Muscle of leg (tissue), 11 donors: ENCODE results near the gene RBM19. TPM values are rescaled to one million over a fixed set of nuclear protein-coding genes. Genes with fewer than 3 reads are reported as not detected.

Experiments
- DNase-seq: peaks from one replicate; pipeline ENCODE4 v3.0.0; 2013
- H3K27ac ChIP-seq: one replicate; pipeline ENCODE4 v1.5.1; 2013; ENCODE audit warnings: mild to moderate bottlenecking, low read length, control low read depth
- H3K27me3 ChIP-seq: one replicate; pipeline ENCODE4 v1.6.1; 2013; ENCODE audit warnings: low read length; ENCODE audit not compliant: control insufficient read depth, insufficient read depth
- H3K36me3 ChIP-seq: one replicate; pipeline ENCODE4 v1.6.1; 2013; ENCODE audit warnings: low read length; ENCODE audit not compliant: control insufficient read depth, insufficient read depth
- H3K4me1 ChIP-seq: one replicate; pipeline ENCODE4 v1.6.1; 2013; ENCODE audit warnings: low read length; ENCODE audit not compliant: control insufficient read depth, insufficient read depth
- H3K4me3 ChIP-seq: one replicate; pipeline ENCODE4 v1.5.1; 2013; ENCODE audit warnings: low read length, control low read depth
- H3K9me3 ChIP-seq: replicated peaks from 2 replicates; pipeline ENCODE4 v1.6.1; 2013; ENCODE audit warnings: low read depth, low read length; ENCODE audit not compliant: control insufficient read depth
- WGBS: methylation state at CpG from one replicate; pipeline ENCODE4 v1.1.5; 2013; ENCODE audit warnings: missing lambda C conversion rate; ENCODE audit not compliant: insufficient coverage; 5-methylcytosine and 5-hydroxymethylcytosine counted together
- polyA plus RNA-seq, 8 donors: library from polyadenylated mRNA; unstranded; fragments of 120-200 nt; gene quantifications; one replicate each; pipeline versions ENCODE4 v1.2.1 to v1.2.3, GENCODE V29; 2013; ENCODE audit warnings: inconsistent platforms in 1 of 8, low replicate concordance in 1 of 8; ENCODE audit not compliant: insufficient read length in 8 of 8, insufficient read depth in 1 of 8
- total RNA-seq: library from RNA; stranded (reverse); fragments of 120-200 nt; gene quantifications from one replicate; pipeline ENCODE4 v1.2.4, GENCODE V29; 2013

Gene RBM19
- total and polyA plus RNA-seq, 9 donors: 12.7 to 20.9 (median 16.1) TPM

DNA sequence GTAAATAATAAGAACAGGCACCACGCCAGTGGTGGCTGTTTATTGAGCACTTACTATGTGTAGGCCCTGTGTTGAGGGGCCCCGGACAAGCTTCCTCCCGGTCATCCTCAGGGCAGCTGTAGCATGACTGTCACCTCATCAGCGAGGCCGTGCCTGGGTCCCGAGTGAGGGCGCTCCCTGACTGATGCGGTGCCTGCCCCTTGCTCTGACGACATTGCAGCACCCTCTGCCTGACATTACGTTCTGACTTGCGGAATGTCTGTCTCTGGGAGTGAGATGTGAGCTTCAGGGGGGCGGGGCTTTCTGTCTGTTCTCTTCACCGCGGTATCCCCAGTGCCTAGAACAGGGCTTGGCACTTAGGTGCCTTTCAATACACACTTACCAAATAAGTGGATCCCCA is 167.6 kb downstream of the RBM19 start:
- 68% methylated on average over 3 of the region's 14 CpGs for WGBS

DNA sequence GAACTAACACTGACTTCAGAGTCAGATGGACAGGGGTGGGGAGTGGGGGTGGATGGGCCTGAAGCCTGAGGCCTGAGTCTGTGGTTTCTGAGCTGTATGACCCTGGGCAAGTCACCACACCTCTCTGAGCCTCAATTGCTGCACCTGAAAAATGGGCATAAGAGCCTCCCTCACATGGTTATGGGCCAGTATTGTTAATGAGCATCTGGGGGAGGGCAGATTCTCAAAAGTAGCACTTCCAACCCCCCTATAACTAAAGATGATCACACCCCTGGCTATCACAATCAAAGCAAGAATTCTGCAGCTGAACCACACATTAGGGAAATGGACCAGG is 168.6 kb downstream of the RBM19 start:
- H3K36me3 ChIP-seq: no peaks in the 10 kb centered on the region
- DNase-seq: no peak
- H3K9me3 ChIP-seq: no peaks in the 10 kb centered on the region
- no peaks in the 10 kb centered on the region for H3K4me1 ChIP-seq
- peaks cover 5% of the 10 kb centered on the region for H3K27me3 ChIP-seq
- H3K4me3 ChIP-seq: no peak overlapping the region
- H3K27ac ChIP-seq: no peak overlapping the region

More for the DNA sequence above, 167.6 kb downstream of the RBM19 start:
- Histone ChIP-seq H3K4me3 (no peak overlapping the region), H3K36me3 (no peaks in the 10 kb centered on the region), H3K27ac (no peak overlapping the region), H3K27me3 (peaks cover 5% of the 10 kb centered on the region), H3K4me1 (no peaks in the 10 kb centered on the region), H3K9me3 (no peaks in the 10 kb centered on the region)
- DNase-seq: no peak

GRCh38 chr12:113796852-113797534 is 169.1 kb downstream of the RBM19 start:
- H3K27me3 ChIP-seq: peaks cover 5% of the 10 kb centered on the region
- H3K27ac ChIP-seq: no peak overlapping the region
- no peak for DNase-seq
- H3K36me3 ChIP-seq: no peaks in the 10 kb centered on the region
- 61% methylated on average over 8 of the region's 14 CpGs for WGBS
- no peak overlapping the region for H3K4me3 ChIP-seq
- no peaks in the 10 kb centered on the region for H3K9me3 ChIP-seq
- no peaks in the 10 kb centered on the region for H3K4me1 ChIP-seq

GRCh38 chr12:113796066-113796827 is 169.9 kb downstream of the RBM19 start:
- H3K36me3 ChIP-seq: no peaks in the 10 kb centered on the region
- DNase-seq: no peak

GRCh38 chr12:113795445-113795844 is 170.7 kb downstream of the RBM19 start:
- WGBS: 67% methylated on average over 7 of the region's 10 CpGs
- Histone ChIP-seq H3K36me3 (no peaks in the 10 kb centered on the region), H3K27ac (no peak overlapping the region), H3K9me3 (no peaks in the 10 kb centered on the region), H3K4me3 (no peak overlapping the region), H3K27me3 (peaks cover 5% of the 10 kb centered on the region), H3K4me1 (no peaks in the 10 kb centered on the region)
- DNase-seq: no peak

More at GRCh38 chr12:113796066-113796827, 169.9 kb downstream of the RBM19 start:
- H3K27ac ChIP-seq: no peak overlapping the region
- H3K4me1 ChIP-seq: no peaks in the 10 kb centered on the region
- no peak overlapping the region for H3K4me3 ChIP-seq
- peaks cover 5% of the 10 kb centered on the region for H3K27me3 ChIP-seq
- H3K9me3 ChIP-seq: no peaks in the 10 kb centered on the region
- 38% methylated on average over 21 of the region's 28 CpGs for WGBS

GRCh38 chr12:113794774-113795173 is 171.4 kb downstream of the RBM19 start:
- H3K27me3 ChIP-seq: peaks cover 5% of the 10 kb centered on the region
- no peak overlapping the region for H3K4me3 ChIP-seq
- H3K36me3 ChIP-seq: no peaks in the 10 kb centered on the region
- 5% methylated on average over 4 of the region's 17 CpGs for WGBS
- no peaks in the 10 kb centered on the region for H3K4me1 ChIP-seq
- H3K27ac ChIP-seq: no peak overlapping the region
- H3K9me3 ChIP-seq: no peaks in the 10 kb centered on the region
- no peak for DNase-seq

DNA sequence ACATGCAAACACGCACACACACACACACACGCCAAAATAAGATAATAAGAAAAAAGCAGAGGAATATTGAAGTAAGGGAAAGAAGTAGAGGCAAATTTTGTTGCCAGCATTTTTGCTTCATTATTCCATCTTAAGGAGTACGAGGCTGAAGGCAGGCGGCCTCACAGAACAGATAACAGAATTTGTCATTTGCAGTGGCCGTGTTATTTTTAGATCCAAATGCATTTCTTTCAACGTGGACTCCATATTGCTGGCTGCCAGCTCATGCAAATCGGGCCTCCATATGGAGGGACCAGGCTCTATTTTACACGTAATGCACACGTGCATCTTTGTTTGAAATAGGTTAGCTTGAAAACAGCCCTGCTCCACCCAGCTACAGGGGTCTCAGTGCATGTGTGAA is 172.9 kb downstream of the RBM19 start:
- no peak for DNase-seq
- H3K4me1 ChIP-seq: no peaks in the 10 kb centered on the region
- 69% methylated on average over 7 of the region's 9 CpGs for WGBS
- no peak overlapping the region for H3K27ac ChIP-seq
- H3K27me3 ChIP-seq: peaks cover 5% of the 10 kb centered on the region
- H3K4me3 ChIP-seq: no peak overlapping the region
- no peaks in the 10 kb centered on the region for H3K9me3 ChIP-seq
- no peaks in the 10 kb centered on the region for H3K36me3 ChIP-seq

GRCh38 chr12:113792450-113792849 is 173.7 kb downstream of the RBM19 start:
- no peaks in the 10 kb centered on the region for H3K9me3 ChIP-seq
- H3K27ac ChIP-seq: no peak overlapping the region
- H3K4me3 ChIP-seq: no peak overlapping the region
- no peak for DNase-seq
- H3K4me1 ChIP-seq: no peaks in the 10 kb centered on the region
- 49% methylated on average over 6 of the region's 6 CpGs for WGBS
- H3K27me3 ChIP-seq: peaks cover 5% of the 10 kb centered on the region
- no peaks in the 10 kb centered on the region for H3K36me3 ChIP-seq

GRCh38 chr12:113788020-113788856 is 177.9 kb downstream of the RBM19 start:
- H3K4me1 ChIP-seq: no peaks in the 10 kb centered on the region
- DNase-seq: no peak

GRCh38 chr12:113786107-113786506 is 180.0 kb downstream of the RBM19 start:
- Histone ChIP-seq H3K9me3 (no peaks in the 10 kb centered on the region), H3K27ac (no peak overlapping the region), H3K27me3 (peaks cover 2% of the 10 kb centered on the region), H3K4me3 (no peak overlapping the region), H3K36me3 (no peaks in the 10 kb centered on the region), H3K4me1 (no peaks in the 10 kb centered on the region)
- no peak for DNase-seq
- WGBS: 67% methylated on average over 1 of the region's 2 CpGs

More at GRCh38 chr12:113788020-113788856, 177.9 kb downstream of the RBM19 start:
- Histone ChIP-seq H3K36me3 (no peaks in the 10 kb centered on the region), H3K27me3 (peaks cover 2% of the 10 kb centered on the region), H3K27ac (no peak overlapping the region), H3K9me3 (no peaks in the 10 kb centered on the region), H3K4me3 (no peak overlapping the region)
- WGBS: 20% methylated on average over 1 of the region's 5 CpGs
